ENCODE results near the gene DEDD2. TPM values are rescaled to one million over a fixed set of nuclear protein-coding genes. Genes with fewer than 3 reads are reported as not detected.

The DEDD2 gene
- total and polyA plus RNA-seq, 3 donors from 2014 or later = 40.7 to 80.0 (median 54.4) TPM

DNA sequence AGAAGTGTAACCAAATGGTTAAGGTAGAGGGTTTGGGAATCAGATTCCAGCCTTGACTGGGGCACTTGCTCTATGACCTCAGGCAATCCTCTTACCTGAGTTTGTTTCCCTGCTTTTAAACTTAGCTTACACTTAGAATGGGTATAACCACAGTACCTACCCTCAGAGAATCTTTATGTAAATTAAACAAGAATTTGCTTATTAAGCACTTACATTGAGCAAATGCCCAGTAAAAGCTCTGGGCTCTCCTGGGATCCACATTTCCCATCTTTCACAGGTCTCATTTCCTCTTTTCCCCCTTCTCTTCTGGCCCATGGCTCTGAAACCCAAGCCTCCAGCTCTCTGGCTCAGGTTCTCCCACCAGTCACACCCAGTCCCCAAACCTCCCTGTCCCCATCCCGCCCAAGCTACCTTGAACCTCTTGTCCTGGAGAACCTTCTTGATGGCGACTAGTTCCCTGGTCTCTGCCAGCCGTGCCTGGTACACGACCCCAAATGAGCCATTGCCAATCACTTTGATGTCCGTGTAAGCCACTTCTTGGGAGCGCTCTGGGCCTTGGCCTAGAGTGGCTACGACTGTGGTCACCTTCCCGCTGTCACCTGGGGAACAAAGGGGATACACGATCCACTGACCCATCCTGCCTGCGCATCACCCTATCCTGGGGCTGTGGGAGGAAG is 22.2 kb upstream of the DEDD2 start:
- no peak for TF ChIP-seq POLR2A (IDR thresholded peaks at IDR 0.05)
- TF ChIP-seq CTCF (IDR thresholded peaks at IDR 0.05) = no peak
- H3K4me1 ChIP-seq = peaks cover 19% of the 10 kb centered on the region
- intact Hi-C loops (cut with DNase I; ENCODE audit: low total_unique reads) = no loop called here
- H3K4me3 ChIP-seq = no peak overlapping the region
- no peak for DNase-seq
- no peak overlapping the region for H3K27ac ChIP-seq
- no peaks in the 10 kb centered on the region for H3K9me3 ChIP-seq
- H3K36me3 ChIP-seq (ENCODE audit: low read depth, missing control alignments) = no peaks in the 10 kb centered on the region
- WGBS, 2 donors = 86 to 93% methylated on average over 10 of the region's 10 CpGs
- H3K27me3 ChIP-seq = no peaks in the 10 kb centered on the region

DNA sequence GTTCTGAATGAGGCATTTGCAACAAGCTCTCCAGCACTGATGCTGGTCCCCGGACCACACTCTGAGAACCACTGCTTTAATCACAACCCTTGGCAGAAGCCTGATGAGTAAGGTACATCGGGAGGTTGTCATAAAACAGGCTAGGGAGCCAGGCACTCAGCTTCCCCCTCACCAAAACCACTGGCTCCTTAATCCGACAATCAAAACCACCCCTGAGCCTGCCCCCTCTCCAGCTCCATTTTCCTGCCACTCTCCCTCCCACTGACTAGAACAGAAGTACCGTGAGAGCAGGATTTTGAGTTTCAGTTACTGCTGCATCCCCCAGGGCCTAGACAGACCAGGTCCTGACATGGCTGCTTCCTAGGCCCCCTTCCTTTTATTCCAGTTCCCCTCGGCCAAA is 17.7 kb upstream of the DEDD2 start:
- DNase-seq = no peak
- intact Hi-C loops (cut with DNase I; ENCODE audit: low total_unique reads) = no loop called here
- no peaks in the 10 kb centered on the region for H3K36me3 ChIP-seq (ENCODE audit: low read depth, missing control alignments)

DNA sequence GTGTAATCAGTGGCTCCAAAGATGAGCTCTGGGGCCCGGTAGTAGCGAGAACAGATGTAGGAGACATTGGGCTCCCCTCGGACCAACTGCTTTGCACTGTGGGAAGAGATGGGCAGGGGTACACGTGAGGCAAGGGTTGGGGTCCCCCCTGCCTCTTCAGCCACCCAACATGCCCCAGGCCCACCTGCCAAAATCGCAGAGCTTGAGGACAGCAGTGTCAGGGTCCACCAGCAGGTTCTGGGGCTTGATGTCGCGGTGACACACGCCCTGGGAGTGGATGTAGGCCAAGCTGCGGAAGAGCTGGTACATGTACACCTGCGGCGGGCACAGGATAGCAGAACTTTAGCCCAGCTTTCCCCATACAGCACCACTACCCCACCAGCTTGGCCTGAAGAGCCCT is 16.9 kb upstream of the DEDD2 start:
- Histone ChIP-seq H3K4me3 (no peak overlapping the region), H3K36me3 (ENCODE audit: low read depth, missing control alignments) (no peaks in the 10 kb centered on the region), H3K27me3 (no peaks in the 10 kb centered on the region), H3K4me1 (peaks cover 4% of the 10 kb centered on the region), H3K27ac (no peak overlapping the region), H3K9me3 (no peaks in the 10 kb centered on the region)
- 88 to 93% methylated on average over 7 to 11 of the region's 11 CpGs for WGBS, 2 donors
- intact Hi-C loops (cut with DNase I; ENCODE audit: low total_unique reads) = no loop called here
- DNase-seq = no peak
- TF ChIP-seq CTCF (IDR thresholded peaks at IDR 0.05) = no peak
- TF ChIP-seq POLR2A (IDR thresholded peaks at IDR 0.05) = no peak

More for the DNA sequence above, 17.7 kb upstream of the DEDD2 start:
- H3K27ac ChIP-seq = no peak overlapping the region
- WGBS, 2 donors = 80 to 87% methylated on average over 5 of the region's 5 CpGs
- no peaks in the 10 kb centered on the region for H3K9me3 ChIP-seq
- no peak for TF ChIP-seq CTCF (IDR thresholded peaks at IDR 0.05)
- no peak for TF ChIP-seq POLR2A (IDR thresholded peaks at IDR 0.05)
- H3K4me3 ChIP-seq = no peak overlapping the region
- H3K4me1 ChIP-seq = peaks cover 4% of the 10 kb centered on the region
- H3K27me3 ChIP-seq = no peaks in the 10 kb centered on the region

- 80 to 82% methylated on average over 6 of the region's 6 CpGs for WGBS, 2 donors
- no peak overlapping the region for H3K4me3 ChIP-seq
- no peak overlapping the region for H3K27ac ChIP-seq
- H3K27me3 ChIP-seq = no peaks in the 10 kb centered on the region
- TF ChIP-seq CTCF (IDR thresholded peaks at IDR 0.05) = no peak
- no peak for TF ChIP-seq POLR2A (IDR thresholded peaks at IDR 0.05)
- intact Hi-C loops (cut with DNase I; ENCODE audit: low total_unique reads) = no loop called here
- H3K36me3 ChIP-seq (ENCODE audit: low read depth, missing control alignments) = no peaks in the 10 kb centered on the region
- no peaks in the 10 kb centered on the region for H3K9me3 ChIP-seq
- no peak for DNase-seq
- peaks cover 4% of the 10 kb centered on the region for H3K4me1 ChIP-seq
Measured at GRCh38 chr19:42233678-42234292, 16.3 kb upstream of the DEDD2 start.

GRCh38 chr19:42233106-42233505 is 15.6 kb upstream of the DEDD2 start:
- H3K4me3 ChIP-seq = no peak overlapping the region
- no peak for TF ChIP-seq CTCF (IDR thresholded peaks at IDR 0.05)
- no peak for TF ChIP-seq POLR2A (IDR thresholded peaks at IDR 0.05)
- no peak overlapping the region for H3K27ac ChIP-seq
- H3K27me3 ChIP-seq = no peaks in the 10 kb centered on the region
- no peaks in the 10 kb centered on the region for H3K9me3 ChIP-seq
- WGBS, 2 donors = 60 to 61% methylated on average over 6 of the region's 7 CpGs
- no peak for DNase-seq
- H3K36me3 ChIP-seq (ENCODE audit: low read depth, missing control alignments) = no peaks in the 10 kb centered on the region
- peaks cover 4% of the 10 kb centered on the region for H3K4me1 ChIP-seq
- intact Hi-C loops (cut with DNase I; ENCODE audit: low total_unique reads) = no loop called here

Data from testis (tissue), 3 donors.